ENCODE data around the gene RNASEH1. TPM values are rescaled to one million over a fixed set of nuclear protein-coding genes. Genes with fewer than 3 reads are reported as not detected.

RNASEH1 gene
- total and polyA plus RNA-seq, 2 of the 13 experiments (the other 11 are each of a cell fraction or from before 2014, with no cell fraction given): 14.5 to 57.4 TPM

GRCh38 chr2:3585261-3586109 lies 27.4 kb upstream of the RNASEH1 start (continued):
- TF ChIP-seq USF2 (IDR thresholded peaks at IDR 0.05; ENCODE audit: low read depth, low read length) (no peak), USF2 (CRISPR knock-in tag; IDR thresholded peaks at IDR 0.05; ENCODE audit: borderline replicate concordance) (no peak), TBX2 (CRISPR knock-in tag; IDR thresholded peaks at IDR 0.05; ENCODE audit: borderline replicate concordance) (peak; percentile 84), ZNF572 (CRISPR knock-in tag; IDR thresholded peaks at IDR 0.05) (0 out of 2 replicates have a peak, but pooled peaks have one; percentile 66), HIC2 (CRISPR knock-in tag; IDR thresholded peaks at IDR 0.05; ENCODE audit: low read depth) (no peak), TARDBP (CRISPR knock-in tag; IDR thresholded peaks at IDR 0.05) (peak; percentile 88), SOX6 (IDR thresholded peaks at IDR 0.05) (no peak), SOX6 (CRISPR knock-in tag; IDR thresholded peaks at IDR 0.05) (peak; percentile 87), ELF4 (CRISPR knock-in tag; IDR thresholded peaks at IDR 0.05; ENCODE audit: borderline replicate concordance) (peak; percentile 81), RFX5 (IDR thresholded peaks at IDR 0.05; ENCODE audit: low read depth, low read length) (no peak), TCF7 (IDR thresholded peaks at IDR 0.05; ENCODE audit: low read depth) (no peak), ZNF446 (CRISPR knock-in tag; IDR thresholded peaks at IDR 0.05) (no peak), CEBPZ (IDR thresholded peaks at IDR 0.05; ENCODE audit: low read length) (no peak), KLF15 (CRISPR knock-in tag; IDR thresholded peaks at IDR 0.05; ENCODE audit: borderline replicate concordance) (no peak), SKIL (CRISPR knock-in tag; IDR thresholded peaks at IDR 0.05; ENCODE audit: borderline replicate concordance) (peak; percentile 32; the same call in 1 of the 2 replicates), ZNF431 (CRISPR knock-in tag; IDR thresholded peaks at IDR 0.05; ENCODE audit: borderline replicate concordance, low read depth) (no peak), ZFP36L1 (CRISPR knock-in tag; IDR thresholded peaks at IDR 0.05) (no peak), TCF12 (IDR thresholded peaks at IDR 0.05) (no peak), TCF12 (CRISPR knock-in tag; IDR thresholded peaks at IDR 0.05) (no peak), YY1 (IDR thresholded peaks at IDR 0.05; ENCODE audit: insufficient read depth, insufficient replicate concordance, low read depth, low read length) (peak; percentile 34)

All from HepG2 (cell line).